DMS153 (cell line): ENCODE measurements around the gene AGBL4.

Experiments
- DNase-seq: peaks from one replicate; lab custom pipeline; 2025; lab: John Stamatoyannopoulos, UW

The AGBL4 gene

DNA sequence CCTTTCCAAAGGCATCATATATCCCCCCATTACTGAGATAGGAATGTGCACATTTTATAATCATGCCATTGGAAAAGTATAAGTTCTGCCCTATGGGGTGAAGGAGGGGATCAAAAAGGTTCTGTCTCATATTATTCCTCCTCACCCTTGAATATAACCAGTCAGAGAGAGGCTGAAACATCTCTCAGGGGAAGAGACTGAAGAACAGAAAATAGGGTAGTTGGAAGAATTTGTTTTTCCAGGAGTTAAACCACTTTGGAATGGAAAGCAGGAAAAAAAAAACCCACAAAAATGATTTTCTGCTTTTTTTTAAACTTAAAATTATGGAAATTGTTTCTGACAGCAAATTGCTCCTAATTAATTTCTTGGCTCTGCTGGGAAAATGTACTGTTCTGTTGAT lies 1194.3 kb downstream of the AGBL4 start:
- no peak for DNase-seq

DNA sequence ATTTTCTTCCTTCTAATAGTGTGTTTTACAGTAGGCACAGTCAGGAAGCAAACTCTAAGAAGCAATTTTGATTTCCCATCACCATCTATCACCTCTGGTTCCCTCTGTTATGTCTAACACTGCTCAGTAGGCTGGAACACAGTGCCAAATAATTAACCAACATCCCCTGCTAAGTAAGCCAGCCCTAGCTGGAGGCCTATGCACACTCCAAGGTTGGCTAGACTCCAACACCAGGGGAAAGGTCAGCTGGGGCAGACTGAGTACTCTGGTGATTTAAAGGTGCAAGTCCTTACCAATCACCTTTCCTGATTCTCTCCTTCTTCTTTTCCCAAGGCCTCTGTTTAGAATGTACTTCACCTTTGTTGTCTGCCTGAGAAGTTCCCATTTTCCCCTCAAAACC lies 1200.6 kb downstream of the AGBL4 start:
- DNase-seq, result peak; percentile 75

GRCh38 chr1:48820491-48820890 lies 1203.3 kb downstream of the AGBL4 start:
- DNase-seq, result no peak

DNA sequence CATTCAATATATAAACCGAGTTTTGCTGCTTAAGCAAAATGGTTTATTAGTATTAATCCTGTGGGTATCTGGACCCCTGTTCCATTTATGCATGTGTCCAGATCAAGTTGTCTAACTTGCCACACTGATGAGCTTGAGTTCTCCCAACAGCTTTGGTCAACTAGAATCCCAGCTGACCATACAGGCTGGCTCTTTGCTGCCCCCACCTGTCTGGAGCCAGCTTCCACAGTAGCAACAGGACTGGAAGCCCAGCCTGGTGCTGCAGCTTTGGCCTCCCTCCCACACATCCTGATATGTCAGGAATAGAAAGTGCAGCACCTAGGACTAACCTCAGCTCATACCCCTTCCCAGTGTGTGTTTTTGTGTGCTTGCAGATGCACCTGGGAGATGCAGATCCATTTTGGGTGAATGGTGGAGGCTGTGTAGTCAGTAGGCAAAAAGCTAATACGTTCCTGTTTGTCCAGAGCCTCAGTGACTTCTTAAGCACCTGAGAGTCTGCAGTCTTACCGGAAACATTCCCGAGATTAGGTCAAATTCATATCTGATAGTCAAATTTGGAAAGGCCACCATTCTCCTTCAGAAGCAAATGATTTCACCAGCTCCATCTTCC lies 1206.1 kb downstream of the AGBL4 start:
- peak; percentile 52 for DNase-seq

- no peak for DNase-seq
Measured at GRCh38 chr1:48810740-48811139, 1213.0 kb downstream of the AGBL4 start.

DNA sequence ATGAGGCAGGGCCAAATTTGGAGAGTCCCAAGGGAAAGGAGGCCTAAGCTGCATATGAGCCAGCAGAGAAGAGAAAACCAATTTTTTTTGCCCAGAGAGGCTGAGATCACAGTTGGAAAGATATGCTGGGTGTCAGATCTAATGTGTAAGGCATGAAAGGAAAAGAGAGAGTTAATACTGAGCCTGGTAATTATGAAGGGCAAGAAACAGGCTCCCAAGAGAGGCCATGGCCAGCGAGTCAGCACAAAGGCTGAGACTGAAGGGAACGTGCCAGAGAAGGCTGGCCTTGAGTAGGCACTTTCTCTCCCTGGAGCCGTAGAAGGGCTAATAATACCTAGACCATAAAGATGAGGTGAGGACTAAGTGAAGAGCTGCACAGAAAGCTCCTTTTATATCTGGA lies 1215.3 kb downstream of the AGBL4 start:
- DNase-seq, result no peak

- DNase-seq, result no peak
Measured at GRCh38 chr1:48807554-48808260, 1216.0 kb downstream of the AGBL4 start.

DNA sequence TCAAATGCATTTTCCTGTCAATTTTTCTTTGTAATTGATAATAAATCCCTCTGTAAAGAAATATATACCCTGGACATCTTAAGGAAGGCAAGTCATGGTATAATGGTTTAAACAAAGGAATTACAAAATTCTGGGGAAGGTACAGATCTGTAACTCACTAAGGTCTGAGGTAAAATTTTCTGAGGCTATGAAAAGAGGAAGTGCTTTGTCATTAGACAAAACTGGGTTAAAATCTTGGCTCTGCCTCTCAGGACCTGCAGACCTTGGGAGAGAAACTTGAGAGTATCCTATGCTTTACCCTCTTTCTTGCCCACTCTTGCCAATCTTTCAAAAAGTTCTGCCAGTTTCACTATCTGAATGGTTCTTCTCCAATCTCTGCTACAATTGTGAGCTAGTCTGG lies 1220.3 kb downstream of the AGBL4 start:
- DNase-seq, result no peak

- DNase-seq, result no peak
Measured at GRCh38 chr1:48794816-48795215, 1228.9 kb downstream of the AGBL4 start.

DNA sequence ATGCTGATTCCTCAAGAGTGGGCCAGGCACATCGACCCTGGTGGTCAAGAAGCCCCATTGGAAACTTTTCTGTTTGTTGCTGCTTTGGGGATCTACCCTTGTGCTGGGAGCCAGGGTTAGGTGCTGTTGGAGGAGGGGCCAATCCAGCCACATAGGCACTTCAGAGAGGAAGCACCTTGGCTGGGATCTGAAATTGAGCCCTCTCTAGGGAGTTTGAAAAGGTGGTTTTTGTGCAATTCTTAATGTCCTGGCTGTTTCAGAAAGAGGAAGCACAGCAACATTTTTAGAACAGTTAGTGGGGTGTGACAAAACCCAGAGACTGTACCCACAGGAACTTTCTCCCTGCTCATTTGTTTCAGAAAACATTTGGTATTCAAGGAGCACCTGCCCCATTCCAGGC lies 1229.9 kb downstream of the AGBL4 start:
- no peak for DNase-seq

DNA sequence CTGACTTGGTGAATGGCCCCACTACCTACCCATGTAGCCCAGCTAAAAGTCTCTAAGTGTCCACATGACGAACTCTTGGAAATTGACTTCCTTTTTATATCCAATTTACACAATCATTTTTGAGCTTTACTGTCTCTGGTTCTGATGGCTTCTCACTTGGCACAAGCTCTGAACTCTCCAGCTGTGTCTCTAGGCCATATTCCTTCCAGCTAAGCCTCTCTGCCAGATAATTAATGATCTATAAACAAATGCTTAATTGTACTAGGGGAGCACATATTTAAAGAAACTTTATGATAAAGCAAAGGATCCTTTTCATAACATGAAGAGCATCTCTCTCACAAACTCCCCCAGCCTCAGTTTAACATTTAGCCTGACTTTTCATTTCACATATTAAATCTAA lies 1230.8 kb downstream of the AGBL4 start:
- DNase-seq, result no peak

DNA sequence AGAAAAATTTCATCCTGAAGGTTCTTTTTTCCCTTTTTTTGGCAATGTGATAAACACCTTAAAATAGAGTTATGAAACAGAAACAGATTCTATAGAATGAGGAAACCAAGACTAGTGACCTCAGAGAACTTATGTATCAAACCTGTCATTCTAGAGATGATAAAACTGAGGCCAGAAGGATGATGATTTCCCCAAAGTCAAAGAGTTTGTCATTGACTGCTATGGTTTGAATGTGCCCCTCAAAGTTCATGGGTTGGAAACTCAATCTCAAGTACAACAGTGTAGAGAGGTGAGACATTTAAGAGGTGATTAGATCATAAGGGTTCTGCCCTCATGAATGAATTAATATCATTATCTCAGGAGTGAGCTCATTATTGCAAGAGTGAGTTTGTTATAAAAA lies 1233.4 kb downstream of the AGBL4 start:
- no peak for DNase-seq

- DNase-seq, result no peak
Measured at GRCh38 chr1:48789903-48790302, 1233.9 kb downstream of the AGBL4 start.

DNA sequence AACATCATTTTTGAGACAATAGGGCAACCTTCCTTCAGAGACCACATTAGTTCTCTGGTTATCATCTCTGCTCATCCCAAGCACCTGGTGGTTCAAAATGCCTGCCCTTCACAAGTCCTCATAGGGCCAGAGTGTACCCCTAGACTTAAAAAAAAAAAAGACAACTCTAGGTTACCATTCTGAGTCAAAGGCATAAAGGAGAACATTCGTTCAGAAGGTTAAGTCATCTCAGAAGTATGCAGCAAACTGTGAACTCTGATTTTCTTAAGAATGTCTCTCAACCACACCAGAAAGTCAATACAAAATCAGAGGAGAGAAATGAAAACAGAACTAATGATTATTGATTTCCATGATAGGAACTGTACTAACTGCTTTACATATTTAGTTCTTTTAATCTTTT lies 1237.9 kb downstream of the AGBL4 start:
- DNase-seq, result no peak

GRCh38 chr1:48784301-48784700 lies 1239.5 kb downstream of the AGBL4 start:
- no peak for DNase-seq

GRCh38 chr1:48777219-48777895 lies 1246.4 kb downstream of the AGBL4 start:
- peak; percentile 6 for DNase-seq

DNA sequence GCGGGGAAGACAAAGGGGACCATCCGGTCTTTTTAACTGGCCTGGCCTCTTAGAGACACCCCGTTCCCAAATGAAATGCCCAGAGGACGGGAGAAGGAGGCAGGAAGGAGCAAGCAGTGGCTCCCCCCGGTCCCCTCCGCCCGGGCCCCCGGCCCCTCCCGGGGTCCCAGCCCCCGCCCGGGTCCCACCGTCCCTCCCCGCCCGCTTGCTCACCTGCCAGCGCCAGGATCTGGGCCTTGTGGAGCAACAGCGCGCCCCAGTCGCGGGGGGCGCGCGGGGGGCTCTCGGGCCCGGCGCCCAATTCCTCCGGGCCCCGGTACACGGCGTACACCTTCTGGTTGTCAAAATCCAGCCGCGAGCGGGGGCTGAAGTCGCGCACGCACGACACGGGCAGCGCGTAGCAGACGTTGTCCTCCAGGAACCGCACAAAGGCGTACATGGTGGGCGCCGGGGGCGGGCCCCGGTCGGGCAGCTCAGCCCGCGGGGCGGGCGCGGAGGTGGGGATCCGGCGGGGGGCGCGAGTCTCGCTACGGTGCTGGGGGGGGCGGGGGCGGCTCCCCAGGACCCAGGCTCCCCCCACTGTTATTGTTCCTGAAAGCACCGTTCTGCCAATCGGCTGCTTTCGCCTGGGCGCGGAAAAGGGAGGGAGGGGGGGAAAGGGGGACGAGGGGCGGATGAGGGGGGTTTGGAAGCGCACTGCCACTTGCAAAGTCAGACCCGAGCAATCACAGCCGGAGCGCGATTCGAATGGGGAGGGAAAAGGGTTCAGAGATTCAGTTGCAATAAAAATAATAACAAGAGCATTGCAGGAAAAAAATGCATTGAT lies 1247.1 kb downstream of the AGBL4 start, which contains the start of gene BEND5:
Gene BEND5 (minus strand): TSS at position 499 of the 826 bp plus-strand sequence. CDS start 60 bp downstream, at position 439.
- peak; percentile 46 for DNase-seq

DNA sequence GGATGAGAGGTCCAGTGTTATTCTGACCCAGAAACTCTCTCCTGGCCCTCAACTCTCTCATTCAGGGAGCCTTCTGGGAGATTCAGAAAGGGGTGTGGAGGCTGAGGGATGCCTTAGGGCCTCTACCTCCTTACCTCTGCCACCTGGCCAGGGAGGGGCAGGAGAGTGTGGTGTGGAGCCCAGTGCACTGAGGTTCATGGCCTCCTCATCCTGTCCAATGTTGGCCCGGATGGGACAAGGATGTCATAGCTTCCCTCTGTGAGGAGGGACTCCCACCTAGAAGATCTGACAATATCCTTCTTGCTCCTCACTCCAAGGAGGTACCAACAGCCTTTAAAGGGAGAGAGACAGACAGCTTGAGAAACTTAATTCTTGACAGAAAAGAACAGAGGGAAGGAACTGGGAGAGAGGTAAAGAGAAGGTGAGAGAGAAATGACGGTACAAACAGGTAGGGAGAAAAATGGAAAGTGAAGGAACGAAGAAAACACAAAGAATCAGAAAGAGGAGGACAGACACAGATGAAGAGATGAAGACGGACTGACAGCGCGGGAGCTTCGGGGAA lies 1247.8 kb downstream of the AGBL4 start:
- no peak for DNase-seq

DNA sequence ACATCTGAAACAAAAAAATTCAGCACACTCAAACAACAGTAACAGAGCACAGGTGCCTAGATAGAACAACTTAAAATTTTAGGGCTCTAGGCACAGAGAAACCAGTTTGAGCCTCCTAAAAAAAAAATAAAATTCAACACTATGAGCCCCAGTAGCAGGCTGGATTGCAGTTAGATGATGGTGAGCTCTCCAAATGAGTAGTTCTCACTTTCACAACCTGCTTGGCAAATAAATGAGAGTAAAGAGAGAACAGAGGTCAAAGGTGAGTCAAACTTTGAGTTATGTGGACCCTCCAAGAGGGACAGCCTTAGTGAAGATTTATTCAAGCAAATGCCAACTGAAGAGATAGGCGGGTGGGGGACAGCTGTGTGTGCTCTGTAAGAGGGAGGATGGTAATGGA lies 1250.6 kb downstream of the AGBL4 start:
- DNase-seq, result no peak

DNA sequence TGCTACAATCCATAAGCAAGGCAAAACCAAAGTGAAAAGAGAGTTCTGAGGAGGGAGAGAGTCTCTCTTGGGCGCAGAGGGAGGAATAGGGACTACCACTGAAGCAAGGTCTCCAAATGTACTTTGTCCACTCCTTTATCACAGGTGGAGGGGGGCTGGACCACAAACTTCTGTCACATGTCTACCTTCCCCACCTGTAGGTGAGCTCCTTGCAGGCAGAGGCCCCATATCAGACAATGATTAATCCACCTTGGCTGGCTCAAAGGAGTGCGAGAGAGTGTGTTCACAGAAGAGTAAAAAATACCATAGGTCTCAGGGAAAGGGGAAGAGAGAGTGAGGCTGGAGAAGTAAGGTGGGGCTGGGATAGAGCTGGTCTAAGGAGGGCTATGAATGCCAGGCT lies 1251.5 kb downstream of the AGBL4 start:
- no peak for DNase-seq

DNA sequence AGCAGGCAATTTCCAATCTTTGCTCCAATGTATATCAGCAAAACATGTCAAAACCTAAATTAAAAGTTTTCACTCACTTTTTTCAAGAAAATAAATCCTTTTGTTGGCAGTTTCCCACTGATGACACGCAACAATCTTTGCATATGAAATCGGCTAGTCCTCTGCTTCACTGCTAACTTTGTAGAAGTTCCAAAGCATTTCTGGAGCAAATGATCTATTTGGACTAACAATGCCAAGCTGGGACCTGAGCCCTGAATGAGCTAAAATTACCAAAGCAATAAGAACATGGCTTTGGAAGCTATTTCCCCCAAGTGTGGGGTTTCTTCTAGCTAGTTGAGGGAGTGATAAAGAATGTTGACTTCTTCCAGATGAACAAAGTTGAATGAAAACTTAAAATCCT lies 1252.2 kb downstream of the AGBL4 start:
- no peak for DNase-seq

DNA sequence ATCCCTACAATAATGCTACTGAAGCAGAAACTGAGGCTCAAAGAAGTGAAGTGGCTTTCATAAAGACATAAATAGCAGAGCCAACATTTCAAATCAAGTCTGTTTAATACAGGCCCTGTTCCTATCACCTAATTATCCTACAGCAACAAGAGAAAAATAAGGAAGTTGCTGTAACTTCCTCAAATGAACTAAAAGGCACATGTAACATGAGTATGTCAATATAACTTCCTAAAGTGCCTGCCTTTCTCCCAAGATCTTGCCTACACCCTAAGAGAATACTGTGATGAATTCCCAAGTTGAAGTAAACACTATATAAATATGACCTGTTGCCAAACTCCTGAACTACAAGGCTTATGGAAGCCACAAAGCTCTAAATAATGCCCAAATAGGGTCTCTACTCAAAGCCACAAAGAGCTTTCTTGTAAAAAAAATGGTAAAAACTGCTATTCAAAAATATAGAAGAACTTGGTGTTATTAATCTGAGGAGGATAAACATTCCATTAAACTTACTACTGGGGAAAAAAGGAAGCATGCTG lies 1255.7 kb downstream of the AGBL4 start:
- no peak for DNase-seq
